HEK293 (cell line): ENCODE data around the gene AKAP8.

ENCODE experiments used
- BCL11B ChIP-seq: fragments of 450-650 bp; formaldehyde crosslinking; IDR thresholded peaks from 2 replicates; pipeline ENCODE4 v1.5.1; 2016; ENCODE audit warnings: low read depth, missing biosample characterization, missing genetic modification characterization
- GLIS2 ChIP-seq: fragments of 450-650 bp; formaldehyde crosslinking; IDR thresholded peaks from 2 replicates; pipeline ENCODE4 v1.5.1; 2016; ENCODE audit warnings: missing biosample characterization, missing genetic modification characterization
- HOXD13 ChIP-seq: sonication (generic); formaldehyde crosslinking; IDR thresholded peaks from 2 replicates; pipeline ENCODE4 v1.8.0; 2022; ENCODE audit warnings: missing genetic modification reagents, borderline replicate concordance
- IKZF3 ChIP-seq: fragments of 450-650 bp; IDR thresholded peaks from 2 replicates; pipeline ENCODE4 v1.5.0; 2018; ENCODE audit warnings: missing biosample characterization, mild to moderate bottlenecking, missing genetic modification characterization, moderate library complexity
- KLF10 ChIP-seq: fragments of 450-650 bp; IDR thresholded peaks from 2 replicates; pipeline ENCODE4 v1.5.1; 2018; ENCODE audit warnings: missing biosample characterization, mild to moderate bottlenecking, missing genetic modification characterization
- KLF16 ChIP-seq: fragments of 450-650 bp; formaldehyde crosslinking; IDR thresholded peaks from 2 replicates; pipeline ENCODE4 v1.5.1; 2017; ENCODE audit warnings: missing biosample characterization, missing genetic modification characterization
- KLF7 ChIP-seq: fragments of 450-650 bp; formaldehyde crosslinking; IDR thresholded peaks from 2 replicates; pipeline ENCODE4 v1.5.1; 2016; ENCODE audit warnings: missing biosample characterization, missing genetic modification characterization, borderline replicate concordance
- KLF8 ChIP-seq: fragments of 450-650 bp; formaldehyde crosslinking; IDR thresholded peaks from 2 replicates; pipeline ENCODE4 v1.5.1; 2016; ENCODE audit warnings: missing biosample characterization, missing genetic modification characterization
- WT1 ChIP-seq: fragments of 450-650 bp; formaldehyde crosslinking; IDR thresholded peaks from 2 replicates; pipeline ENCODE4 v1.5.1; 2016; ENCODE audit warnings: missing biosample characterization, missing genetic modification characterization
- ZBTB7A ChIP-seq: fragments of 450-650 bp; formaldehyde crosslinking; IDR thresholded peaks from 2 replicates; pipeline ENCODE4 v1.5.1; 2016; ENCODE audit warnings: low read depth, missing biosample characterization, missing genetic modification characterization
- ZFHX2 ChIP-seq: fragments of 450-650 bp; formaldehyde crosslinking; conservative IDR thresholded peaks from 2 replicates; pipeline ENCODE4 v1.5.1; 2016; ENCODE audit warnings: missing biosample characterization, missing genetic modification characterization
- ZNF2 ChIP-seq: fragments of 450-650 bp; formaldehyde crosslinking; IDR thresholded peaks from 2 replicates; pipeline ENCODE4 v1.5.1; 2016; ENCODE audit warnings: missing biosample characterization, missing genetic modification characterization
- ZNF223 ChIP-seq: fragments of 450-650 bp; formaldehyde crosslinking; IDR thresholded peaks from 2 replicates; pipeline ENCODE4 v1.5.1; 2016; ENCODE audit warnings: missing biosample characterization, missing genetic modification characterization
- ZNF404 ChIP-seq: fragments of 450-650 bp; formaldehyde crosslinking; IDR thresholded peaks from 2 replicates; pipeline ENCODE4 v1.5.1; 2017; ENCODE audit warnings: missing biosample characterization, missing genetic modification characterization
- ZNF433 ChIP-seq: fragments of 450-650 bp; formaldehyde crosslinking; IDR thresholded peaks from 2 replicates; pipeline ENCODE4 v1.5.1; 2016; ENCODE audit warnings: missing biosample characterization, missing genetic modification characterization, low read depth
- ZNF48 ChIP-seq: fragments of 450-650 bp; formaldehyde crosslinking; IDR thresholded peaks from 2 replicates; pipeline ENCODE4 v1.5.1; 2016; ENCODE audit warnings: missing biosample characterization, missing genetic modification characterization
- ZNF514 ChIP-seq: fragments of 450-650 bp; formaldehyde crosslinking; IDR thresholded peaks from 2 replicates; pipeline ENCODE4 v1.5.1; 2016; ENCODE audit warnings: missing biosample characterization, missing genetic modification characterization
- ZNF549 ChIP-seq: fragments of 450-650 bp; IDR thresholded peaks from 2 replicates; pipeline ENCODE4 v1.5.1; 2018; ENCODE audit warnings: missing biosample characterization, missing genetic modification characterization, mild to moderate bottlenecking, inconsistent platforms, moderate library complexity
- ZNF600 ChIP-seq: fragments of 450-650 bp; formaldehyde crosslinking; IDR thresholded peaks from 2 replicates; pipeline ENCODE4 v1.5.1; 2016; ENCODE audit warnings: missing biosample characterization, missing genetic modification characterization
- ZNF629 ChIP-seq: fragments of 450-650 bp; formaldehyde crosslinking; IDR thresholded peaks from 2 replicates; pipeline ENCODE4 v1.5.1; 2017; ENCODE audit warnings: missing biosample characterization, missing genetic modification characterization
- ZNF658 ChIP-seq: fragments of 450-650 bp; formaldehyde crosslinking; IDR thresholded peaks from 2 replicates; pipeline ENCODE4; 2016; ENCODE audit warnings: missing biosample characterization, missing genetic modification characterization
- ZNF707 ChIP-seq: fragments of 450-650 bp; formaldehyde crosslinking; IDR thresholded peaks from 2 replicates; pipeline ENCODE4 v1.5.1; 2016; ENCODE audit warnings: missing biosample characterization, missing genetic modification characterization
- TF ChIP-seq, protein P1 (sequence below): fragments of 450-650 bp; formaldehyde crosslinking; IDR thresholded peaks from 2 replicates; pipeline ENCODE4 v1.5.1; 2016; ENCODE audit warnings: missing biosample characterization, missing genetic modification characterization
- TF ChIP-seq, protein P2 (sequence below): fragments of 450-650 bp; formaldehyde crosslinking; IDR thresholded peaks from 2 replicates; pipeline ENCODE4 v1.5.1; 2016; ENCODE audit warnings: missing biosample characterization, missing genetic modification characterization
- TF ChIP-seq, protein P3 (sequence below): fragments of 450-650 bp; formaldehyde crosslinking; IDR thresholded peaks from 2 replicates; pipeline ENCODE4 v1.5.1; 2016; ENCODE audit warnings: missing biosample characterization, missing genetic modification characterization
- TF ChIP-seq, protein P4 (sequence below): fragments of 450-650 bp; formaldehyde crosslinking; IDR thresholded peaks from 2 replicates; pipeline ENCODE4; 2016; ENCODE audit warnings: missing biosample characterization, missing genetic modification characterization
- TF ChIP-seq, protein P5 (sequence below): fragments of 450-650 bp; formaldehyde crosslinking; IDR thresholded peaks from 2 replicates; pipeline ENCODE4 v1.5.1; 2016; ENCODE audit warnings: missing biosample characterization, missing genetic modification characterization
- TF ChIP-seq, protein P6 (sequence below): fragments of 450-650 bp; formaldehyde crosslinking; optimal IDR thresholded peaks from 2 replicates; pipeline ENCODE3; 2016; ENCODE audit warnings: missing biosample characterization, mild to moderate bottlenecking, missing genetic modification characterization

AKAP8 gene

DNA sequence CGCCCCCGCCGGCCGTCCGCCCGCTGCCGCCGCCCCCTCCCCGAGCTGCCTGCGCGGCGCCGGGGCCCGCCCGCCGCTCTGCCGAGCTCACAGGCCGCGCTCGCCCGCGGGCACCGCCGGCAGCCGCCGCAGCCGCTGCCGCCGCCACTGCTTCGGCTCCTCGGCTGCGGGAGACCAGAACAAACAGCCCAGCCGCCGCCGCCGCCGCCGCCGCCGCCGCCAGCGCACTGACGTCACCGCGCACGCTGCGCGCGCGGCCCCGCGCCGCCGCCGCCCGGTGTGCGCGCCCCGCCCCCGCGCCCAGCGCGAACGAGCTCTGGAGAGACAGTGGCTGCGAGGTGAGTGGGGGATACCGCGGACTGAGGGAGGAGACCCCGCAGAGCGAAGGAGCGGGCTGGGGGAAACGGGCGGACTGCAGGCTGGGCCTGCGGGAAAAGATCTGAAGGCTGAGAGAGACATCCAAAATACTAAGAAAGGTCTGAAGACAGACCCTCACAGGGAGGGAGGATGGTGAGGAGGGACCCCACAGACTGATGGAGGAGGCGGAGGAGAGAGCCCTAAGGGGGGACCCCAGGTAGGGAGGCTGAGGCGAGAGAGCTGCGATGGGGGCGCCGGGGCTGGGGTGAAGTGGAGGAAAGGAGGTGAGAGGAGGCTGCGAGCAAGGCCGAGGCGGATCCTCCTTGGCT lies 47.1 kb downstream of the AKAP8 start, which contains the start of gene BRD4 (continued):
- TF ChIP-seq, protein P1, sequence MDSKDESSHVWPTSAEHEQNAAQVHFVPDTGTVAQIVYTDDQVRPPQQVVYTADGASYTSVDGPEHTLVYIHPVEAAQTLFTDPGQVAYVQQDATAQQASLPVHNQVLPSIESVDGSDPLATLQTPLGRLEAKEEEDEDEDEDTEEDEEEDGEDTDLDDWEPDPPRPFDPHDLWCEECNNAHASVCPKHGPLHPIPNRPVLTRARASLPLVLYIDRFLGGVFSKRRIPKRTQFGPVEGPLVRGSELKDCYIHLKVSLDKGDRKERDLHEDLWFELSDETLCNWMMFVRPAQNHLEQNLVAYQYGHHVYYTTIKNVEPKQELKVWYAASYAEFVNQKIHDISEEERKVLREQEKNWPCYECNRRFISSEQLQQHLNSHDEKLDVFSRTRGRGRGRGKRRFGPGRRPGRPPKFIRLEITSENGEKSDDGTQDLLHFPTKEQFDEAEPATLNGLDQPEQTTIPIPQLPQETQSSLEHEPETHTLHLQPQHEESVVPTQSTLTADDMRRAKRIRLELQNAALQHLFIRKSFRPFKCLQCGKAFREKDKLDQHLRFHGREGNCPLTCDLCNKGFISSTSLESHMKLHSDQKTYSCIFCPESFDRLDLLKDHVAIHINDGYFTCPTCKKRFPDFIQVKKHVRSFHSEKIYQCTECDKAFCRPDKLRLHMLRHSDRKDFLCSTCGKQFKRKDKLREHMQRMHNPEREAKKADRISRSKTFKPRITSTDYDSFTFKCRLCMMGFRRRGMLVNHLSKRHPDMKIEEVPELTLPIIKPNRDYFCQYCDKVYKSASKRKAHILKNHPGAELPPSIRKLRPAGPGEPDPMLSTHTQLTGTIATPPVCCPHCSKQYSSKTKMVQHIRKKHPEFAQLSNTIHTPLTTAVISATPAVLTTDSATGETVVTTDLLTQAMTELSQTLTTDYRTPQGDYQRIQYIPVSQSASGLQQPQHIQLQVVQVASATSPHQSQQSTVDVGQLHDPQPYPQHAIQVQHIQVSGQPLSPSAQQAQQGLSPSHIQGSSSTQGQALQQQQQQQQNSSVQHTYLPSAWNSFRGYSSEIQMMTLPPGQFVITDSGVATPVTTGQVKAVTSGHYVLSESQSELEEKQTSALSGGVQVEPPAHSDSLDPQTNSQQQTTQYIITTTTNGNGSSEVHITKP: 0 out of 2 replicates have a peak, but pooled peaks have one; percentile 30
- TF ChIP-seq ZNF514 (tag by site-specific recombination) (no peak), KLF7 (no peak), ZNF707 (no peak), GLIS2 (tag by site-specific recombination) (peak; percentile 77), ZFHX2 (tag by site-specific recombination) (peak; percentile 45), ZNF600 (tag by site-specific recombination) (no peak), HOXD13 (CRISPR knock-in tag) (no peak), IKZF3 (no peak), KLF10 (tag by site-specific recombination) (no peak), ZNF223 (tag by site-specific recombination) (no peak), WT1 (tag by site-specific recombination) (0 out of 2 replicates have a peak, but pooled peaks have one; percentile 13), KLF16 (tag by site-specific recombination) (no peak), ZNF629 (tag by site-specific recombination) (0 out of 2 replicates have a peak, but pooled peaks have one; percentile 9), ZNF2 (tag by site-specific recombination) (no peak), ZBTB7A (tag by site-specific recombination) (0 out of 2 replicates have a peak, but pooled peaks have one; percentile 47), ZNF48 (no peak), ZNF433 (no peak), ZNF549 (tag by site-specific recombination) (no peak), ZNF404 (tag by site-specific recombination) (no peak), BCL11B (no peak), KLF8 (tag by site-specific recombination) (no peak), ZNF658 (no peak)
- TF ChIP-seq, protein P2, sequence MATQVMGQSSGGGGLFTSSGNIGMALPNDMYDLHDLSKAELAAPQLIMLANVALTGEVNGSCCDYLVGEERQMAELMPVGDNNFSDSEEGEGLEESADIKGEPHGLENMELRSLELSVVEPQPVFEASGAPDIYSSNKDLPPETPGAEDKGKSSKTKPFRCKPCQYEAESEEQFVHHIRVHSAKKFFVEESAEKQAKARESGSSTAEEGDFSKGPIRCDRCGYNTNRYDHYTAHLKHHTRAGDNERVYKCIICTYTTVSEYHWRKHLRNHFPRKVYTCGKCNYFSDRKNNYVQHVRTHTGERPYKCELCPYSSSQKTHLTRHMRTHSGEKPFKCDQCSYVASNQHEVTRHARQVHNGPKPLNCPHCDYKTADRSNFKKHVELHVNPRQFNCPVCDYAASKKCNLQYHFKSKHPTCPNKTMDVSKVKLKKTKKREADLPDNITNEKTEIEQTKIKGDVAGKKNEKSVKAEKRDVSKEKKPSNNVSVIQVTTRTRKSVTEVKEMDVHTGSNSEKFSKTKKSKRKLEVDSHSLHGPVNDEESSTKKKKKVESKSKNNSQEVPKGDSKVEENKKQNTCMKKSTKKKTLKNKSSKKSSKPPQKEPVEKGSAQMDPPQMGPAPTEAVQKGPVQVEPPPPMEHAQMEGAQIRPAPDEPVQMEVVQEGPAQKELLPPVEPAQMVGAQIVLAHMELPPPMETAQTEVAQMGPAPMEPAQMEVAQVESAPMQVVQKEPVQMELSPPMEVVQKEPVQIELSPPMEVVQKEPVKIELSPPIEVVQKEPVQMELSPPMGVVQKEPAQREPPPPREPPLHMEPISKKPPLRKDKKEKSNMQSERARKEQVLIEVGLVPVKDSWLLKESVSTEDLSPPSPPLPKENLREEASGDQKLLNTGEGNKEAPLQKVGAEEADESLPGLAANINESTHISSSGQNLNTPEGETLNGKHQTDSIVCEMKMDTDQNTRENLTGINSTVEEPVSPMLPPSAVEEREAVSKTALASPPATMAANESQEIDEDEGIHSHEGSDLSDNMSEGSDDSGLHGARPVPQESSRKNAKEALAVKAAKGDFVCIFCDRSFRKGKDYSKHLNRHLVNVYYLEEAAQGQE (tag by site-specific recombination): no peak
- TF ChIP-seq, protein P3, sequence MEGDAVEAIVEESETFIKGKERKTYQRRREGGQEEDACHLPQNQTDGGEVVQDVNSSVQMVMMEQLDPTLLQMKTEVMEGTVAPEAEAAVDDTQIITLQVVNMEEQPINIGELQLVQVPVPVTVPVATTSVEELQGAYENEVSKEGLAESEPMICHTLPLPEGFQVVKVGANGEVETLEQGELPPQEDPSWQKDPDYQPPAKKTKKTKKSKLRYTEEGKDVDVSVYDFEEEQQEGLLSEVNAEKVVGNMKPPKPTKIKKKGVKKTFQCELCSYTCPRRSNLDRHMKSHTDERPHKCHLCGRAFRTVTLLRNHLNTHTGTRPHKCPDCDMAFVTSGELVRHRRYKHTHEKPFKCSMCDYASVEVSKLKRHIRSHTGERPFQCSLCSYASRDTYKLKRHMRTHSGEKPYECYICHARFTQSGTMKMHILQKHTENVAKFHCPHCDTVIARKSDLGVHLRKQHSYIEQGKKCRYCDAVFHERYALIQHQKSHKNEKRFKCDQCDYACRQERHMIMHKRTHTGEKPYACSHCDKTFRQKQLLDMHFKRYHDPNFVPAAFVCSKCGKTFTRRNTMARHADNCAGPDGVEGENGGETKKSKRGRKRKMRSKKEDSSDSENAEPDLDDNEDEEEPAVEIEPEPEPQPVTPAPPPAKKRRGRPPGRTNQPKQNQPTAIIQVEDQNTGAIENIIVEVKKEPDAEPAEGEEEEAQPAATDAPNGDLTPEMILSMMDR (tag by site-specific recombination): no peak
- TF ChIP-seq, protein P4, sequence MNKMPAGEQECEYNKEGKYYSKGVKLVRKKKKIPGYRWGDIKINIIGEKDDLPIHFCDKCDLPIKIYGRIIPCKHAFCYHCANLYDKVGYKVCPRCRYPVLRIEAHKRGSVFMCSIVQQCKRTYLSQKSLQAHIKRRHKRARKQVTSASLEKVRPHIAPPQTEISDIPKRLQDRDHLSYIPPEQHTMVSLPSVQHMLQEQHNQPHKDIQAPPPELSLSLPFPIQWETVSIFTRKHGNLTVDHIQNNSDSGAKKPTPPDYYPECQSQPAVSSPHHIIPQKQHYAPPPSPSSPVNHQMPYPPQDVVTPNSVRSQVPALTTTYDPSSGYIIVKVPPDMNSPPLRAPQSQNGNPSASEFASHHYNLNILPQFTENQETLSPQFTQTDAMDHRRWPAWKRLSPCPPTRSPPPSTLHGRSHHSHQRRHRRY (tag by site-specific recombination): no peak
- TF ChIP-seq, protein P5, sequence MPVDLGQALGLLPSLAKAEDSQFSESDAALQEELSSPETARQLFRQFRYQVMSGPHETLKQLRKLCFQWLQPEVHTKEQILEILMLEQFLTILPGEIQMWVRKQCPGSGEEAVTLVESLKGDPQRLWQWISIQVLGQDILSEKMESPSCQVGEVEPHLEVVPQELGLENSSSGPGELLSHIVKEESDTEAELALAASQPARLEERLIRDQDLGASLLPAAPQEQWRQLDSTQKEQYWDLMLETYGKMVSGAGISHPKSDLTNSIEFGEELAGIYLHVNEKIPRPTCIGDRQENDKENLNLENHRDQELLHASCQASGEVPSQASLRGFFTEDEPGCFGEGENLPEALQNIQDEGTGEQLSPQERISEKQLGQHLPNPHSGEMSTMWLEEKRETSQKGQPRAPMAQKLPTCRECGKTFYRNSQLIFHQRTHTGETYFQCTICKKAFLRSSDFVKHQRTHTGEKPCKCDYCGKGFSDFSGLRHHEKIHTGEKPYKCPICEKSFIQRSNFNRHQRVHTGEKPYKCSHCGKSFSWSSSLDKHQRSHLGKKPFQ (tag by site-specific recombination): no peak
- TF ChIP-seq, protein P6, sequence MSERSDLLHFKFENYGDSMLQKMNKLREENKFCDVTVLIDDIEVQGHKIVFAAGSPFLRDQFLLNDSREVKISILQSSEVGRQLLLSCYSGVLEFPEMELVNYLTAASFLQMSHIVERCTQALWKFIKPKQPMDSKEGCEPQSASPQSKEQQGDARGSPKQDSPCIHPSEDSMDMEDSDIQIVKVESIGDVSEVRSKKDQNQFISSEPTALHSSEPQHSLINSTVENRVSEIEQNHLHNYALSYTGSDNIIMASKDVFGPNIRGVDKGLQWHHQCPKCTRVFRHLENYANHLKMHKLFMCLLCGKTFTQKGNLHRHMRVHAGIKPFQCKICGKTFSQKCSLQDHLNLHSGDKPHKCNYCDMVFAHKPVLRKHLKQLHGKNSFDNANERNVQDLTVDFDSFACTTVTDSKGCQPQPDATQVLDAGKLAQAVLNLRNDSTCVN (tag by site-specific recombination): peak; percentile 74
